H1 (cell line): ENCODE results near the gene ST6GALNAC3. TPM values are rescaled to one million over a fixed set of nuclear protein-coding genes. Genes with fewer than 3 reads are reported as not detected.

ENCODE experiments used
- CTCF ChIA-PET: fragments of 300-600 bp; sonication (Branson Sonifier 250); formaldehyde crosslinking; loops from one replicate; lab custom pipeline; 2021; ENCODE audit not compliant: partially characterized antibody; lab: Charles Lee
- POLR2A ChIA-PET: fragments of 300-600 bp; sonication (Branson Sonifier 250); formaldehyde crosslinking; loops from one replicate; lab custom pipeline; 2021; ENCODE audit warnings: inconsistent platforms; ENCODE audit not compliant: partially characterized antibody; lab: Charles Lee
- DNase-seq, 2 experiments: peaks; one replicate each; pipeline versions ENCODE4 v3.0.0 to v3.0.0-alpha.2; 2010 to 2022; ENCODE audit warnings: low spot score in 2 of 2, low read depth in 1 of 2, mixed read lengths in 1 of 2
- FAIRE-seq: peaks from 2 replicates; lab custom pipeline; 2011; peaks lifted over from hg19 to GRCh38; lab: Jason Lieb, UNC
- H2AFZ ChIP-seq: 2 replicates; pipeline ENCODE4 v1.8.1; 2012; ENCODE audit warnings: low read length, inconsistent platforms
- H2AK5ac ChIP-seq: 2 replicates; pipeline ENCODE4 v1.6.1; 2013; ENCODE audit warnings: low read depth, low read length
- H2BK120ac ChIP-seq: replicated peaks from 2 replicates; pipeline ENCODE3; 2013; ENCODE audit warnings: low read depth, low read length, inconsistent platforms
- H2BK12ac ChIP-seq: 2 replicates; pipeline ENCODE4 v1.6.1; 2013; ENCODE audit warnings: low read depth, low read length
- H2BK15ac ChIP-seq: 2 replicates; pipeline ENCODE4 v1.6.1; 2013; ENCODE audit warnings: low read length
- H2BK20ac ChIP-seq: 2 replicates; pipeline ENCODE4 v1.6.1; 2013; ENCODE audit warnings: low read length
- H2BK5ac ChIP-seq: 2 replicates; pipeline ENCODE4 v1.6.1; 2013; ENCODE audit warnings: low read depth, low read length
- H3K14ac ChIP-seq: 2 replicates; pipeline ENCODE4 v1.6.1; 2013; ENCODE audit warnings: inconsistent platforms; ENCODE audit not compliant: insufficient read length
- H3K18ac ChIP-seq: 2 replicates; pipeline ENCODE4 v1.6.1; 2013; ENCODE audit warnings: low read length; ENCODE audit errors: extremely low read depth
- H3K23ac ChIP-seq: 2 replicates; pipeline ENCODE4 v1.6.1; 2013; ENCODE audit warnings: inconsistent platforms; ENCODE audit not compliant: insufficient read length
- H3K23me2 ChIP-seq: 2 replicates; pipeline ENCODE4 v1.6.1; 2013; ENCODE audit warnings: low read depth, low read length
- H3K27ac ChIP-seq: 2 replicates; pipeline ENCODE4 v1.6.1; 2011; ENCODE audit warnings: low read depth, low read length, inconsistent platforms
- H3K27me3 ChIP-seq, 4 experiments: replicated peaks in 1 of 4; 1 replicate in 1 of 4; 2 replicates in 3 of 4; pipeline versions ENCODE4 v1.6.1 to v1.8.1; 2011 to 2013; ENCODE audit warnings: low read length in 3 of 4, mild to moderate bottlenecking in 3 of 4, inconsistent platforms in 2 of 4, mixed read lengths in 2 of 4, moderate library complexity in 1 of 4; ENCODE audit not compliant: control insufficient read depth in 3 of 4, insufficient read depth in 3 of 4; ENCODE audit errors: extremely low read depth in 1 of 4
- H3K36me3 ChIP-seq, 4 experiments: 2 replicates each; pipeline versions ENCODE4 v1.6.1 to v1.8.1; 2011 to 2013; ENCODE audit warnings: mild to moderate bottlenecking in 4 of 4, low read length in 3 of 4, moderate library complexity in 2 of 4, control low read depth in 1 of 4, inconsistent platforms in 1 of 4; ENCODE audit not compliant: insufficient read depth in 4 of 4, control insufficient read depth in 2 of 4
- H3K4ac ChIP-seq: replicated peaks from 2 replicates; pipeline ENCODE3; 2013; ENCODE audit warnings: low read length, low read depth, mixed read lengths, inconsistent platforms; ENCODE audit not compliant: insufficient read length
- H3K4me1 ChIP-seq, 4 experiments: replicated peaks in 1 of 4; 1 replicate in 1 of 4; 2 replicates in 3 of 4; pipeline versions ENCODE4 v1.6.1 to v1.8.1; 2011 to 2013; ENCODE audit warnings: low read length in 3 of 4, inconsistent platforms in 2 of 4, mixed read lengths in 1 of 4; ENCODE audit not compliant: insufficient read depth in 4 of 4, control insufficient read depth in 3 of 4
- H3K4me2 ChIP-seq, 2 experiments: 2 replicates each; pipeline versions ENCODE4 v1.6.1 to v1.8.1; 2011 to 2013; ENCODE audit warnings: low read depth in 2 of 2, low read length in 2 of 2, control low read depth in 1 of 2, inconsistent platforms in 1 of 2, mild to moderate bottlenecking in 1 of 2; ENCODE audit not compliant: insufficient read depth in 1 of 2
- H3K4me3 ChIP-seq, 4 experiments: fragments of 200-600, 300-600 bp in 1 of 4; sonication (generic), shearing (Covaris generic), sonication (Bioruptor Twin) in 1 of 4; 2 replicates each; pipeline versions ENCODE4 v1.5.1 to v1.8.1; 2011 to 2016; ENCODE audit warnings: low read length in 4 of 4, low read depth in 3 of 4, control low read depth in 2 of 4, inconsistent platforms in 2 of 4, mild to moderate bottlenecking in 2 of 4, mixed read lengths in 1 of 4, moderate library complexity in 1 of 4; ENCODE audit not compliant: insufficient read depth in 2 of 4; ENCODE audit errors: extremely low read depth in 1 of 4
- H3K56ac ChIP-seq: replicated peaks from 2 replicates; pipeline ENCODE3; 2013; ENCODE audit warnings: low read depth, mild to moderate bottlenecking, mixed read lengths, low read length, inconsistent platforms; ENCODE audit not compliant: insufficient read length
- H3K79me1 ChIP-seq: 2 replicates; pipeline ENCODE4 v1.6.1; 2013; ENCODE audit warnings: low read depth, low read length, control low read depth
- H3K79me2 ChIP-seq, 2 experiments: 2 replicates each; pipeline versions ENCODE4 v1.6.1 to v1.8.1; 2012 to 2013; ENCODE audit warnings: low read length in 2 of 2, mild to moderate bottlenecking in 2 of 2, inconsistent platforms in 1 of 2; ENCODE audit not compliant: insufficient read depth in 2 of 2, control insufficient read depth in 1 of 2
- H3K9ac ChIP-seq, 4 experiments: replicated peaks in 1 of 4; 1 replicate in 1 of 4; 2 replicates in 3 of 4; pipeline versions ENCODE4 v1.6.1 to v1.8.1; 2011 to 2013; ENCODE audit warnings: low read depth in 3 of 4, low read length in 3 of 4, control low read depth in 2 of 4, mild to moderate bottlenecking in 2 of 4, moderate library complexity in 2 of 4, inconsistent platforms in 1 of 4; ENCODE audit errors: extremely low read depth in 1 of 4
- H3K9me3 ChIP-seq, 2 experiments: 2 replicates each; pipeline versions ENCODE4 v1.6.1 to v1.8.1; 2012 to 2013; ENCODE audit warnings: mild to moderate bottlenecking in 2 of 2, moderate library complexity in 2 of 2, control low read depth in 1 of 2, inconsistent platforms in 1 of 2, low read depth in 1 of 2, low read length in 1 of 2, mixed read lengths in 1 of 2; ENCODE audit not compliant: insufficient read depth in 2 of 2
- H4K20me1 ChIP-seq, 2 experiments: replicated peaks in 1 of 2; 2 replicates each; pipeline versions ENCODE3 to v1.8.1; 2011 to 2013; ENCODE audit warnings: inconsistent platforms in 2 of 2, low read length in 2 of 2, mild to moderate bottlenecking in 1 of 2; ENCODE audit not compliant: insufficient read depth in 2 of 2, control insufficient read depth in 1 of 2
- H4K5ac ChIP-seq: 2 replicates; pipeline ENCODE4 v1.6.1; 2013; ENCODE audit warnings: low read length, low read depth, mixed read lengths, inconsistent platforms; ENCODE audit not compliant: insufficient read length
- H4K8ac ChIP-seq: 2 replicates; pipeline ENCODE4 v1.8.0; 2013; ENCODE audit warnings: mild to moderate bottlenecking, moderate library complexity, low read length, inconsistent platforms; ENCODE audit not compliant: insufficient read depth; ENCODE audit errors: extremely low read depth
- H4K91ac ChIP-seq: replicated peaks from 2 replicates; pipeline ENCODE3; 2013; ENCODE audit warnings: low read length, mixed read lengths, inconsistent platforms; ENCODE audit not compliant: insufficient read length
- CHD1 ChIP-seq: IDR thresholded peaks from 2 replicates; pipeline ENCODE4 v1.6.1; 2012; ENCODE audit warnings: low read depth, low read length, improper control_type of control experiment
- HDAC6 ChIP-seq: IDR thresholded peaks from one replicate; pipeline ENCODE4 v1.7.1; 2012; ENCODE audit warnings: low read depth, mild to moderate bottlenecking, inconsistent platforms, low read length, moderate library complexity
- JUN ChIP-seq: IDR thresholded peaks from 2 replicates; pipeline ENCODE4 v1.6.1; 2011; ENCODE audit warnings: low read depth, mild to moderate bottlenecking, improper control_type of control experiment, low read length
- JUND ChIP-seq: IDR thresholded peaks from 2 replicates; pipeline ENCODE4 v1.6.1; 2011; ENCODE audit warnings: mild to moderate bottlenecking, improper control_type of control experiment, low read length
- KDM5A ChIP-seq: fragments of 200-600 bp; IDR thresholded peaks from 2 replicates; pipeline ENCODE4 v1.7.1; 2012; ENCODE audit warnings: mild to moderate bottlenecking, low read length, inconsistent platforms, mixed read lengths
- NRF1 ChIP-seq: IDR thresholded peaks from 2 replicates; pipeline ENCODE4 v1.6.1; 2011; ENCODE audit warnings: mild to moderate bottlenecking, low read depth, low read length, improper control_type of control experiment
- PHF8 ChIP-seq: fragments of 200-600 bp; sonication (generic); conservative IDR thresholded peaks from 2 replicates; pipeline ENCODE4 v1.7.1; 2012; ENCODE audit warnings: low read depth, mild to moderate bottlenecking, inconsistent platforms, low read length, moderate library complexity
- RAD21 ChIP-seq, 2 experiments: IDR thresholded peaks in 1 of 2; conservative IDR thresholded peaks in 1 of 2; 2 replicates each; pipeline ENCODE4 v1.6.1; 2011; ENCODE audit warnings: low read depth in 2 of 2, low read length in 2 of 2, improper control_type of control experiment in 1 of 2, inconsistent platforms in 1 of 2, mild to moderate bottlenecking in 1 of 2, moderate library complexity in 1 of 2
- RBBP5 ChIP-seq: IDR thresholded peaks from 2 replicates; pipeline ENCODE4 v1.7.1; 2012; ENCODE audit warnings: low read depth, mild to moderate bottlenecking, inconsistent platforms, low read length, moderate library complexity, borderline replicate concordance
- SIRT6 ChIP-seq: IDR thresholded peaks from one replicate; pipeline ENCODE4 v1.7.1; 2012; ENCODE audit warnings: low read length, inconsistent platforms
- SRF ChIP-seq: IDR thresholded peaks from 2 replicates; pipeline ENCODE4 v1.6.1; 2011; ENCODE audit warnings: mild to moderate bottlenecking, low read depth, low read length, moderate library complexity
- TEAD4 ChIP-seq: IDR thresholded peaks from 2 replicates; pipeline ENCODE4 v1.6.1; 2012; ENCODE audit warnings: low read depth, low read length, inconsistent platforms, mixed read lengths
- ZNF274 ChIP-seq: IDR thresholded peaks from 2 replicates; pipeline ENCODE4 v1.7.0; 2012; ENCODE audit warnings: low read length, borderline replicate concordance; ENCODE audit errors: extremely low read depth
- WGBS, 2 experiments: shearing (Covaris generic) in 1 of 2; methylation state at CpG; one replicate each; pipeline versions ENCODE4 v1.1.6 to v1.1.7; 2013 to 2015; ENCODE audit warnings: low lambda C conversion rate in 2 of 2, mixed read lengths in 2 of 2, inconsistent platforms in 1 of 2, low coverage in 1 of 2, missing lambda C conversion rate in 1 of 2; ENCODE audit not compliant: insufficient replicate concordance in 2 of 2, insufficient coverage in 1 of 2, insufficient read length in 1 of 2; ENCODE audit errors: extremely low coverage in 1 of 2, missing lambda C conversion rate in 1 of 2; 5-methylcytosine and 5-hydroxymethylcytosine counted together
- polyA plus RNA-seq, 7 experiments: library from polyadenylated mRNA; depleted of rRNA in 3 of 7; stranded (reverse) in 5 of 7; unstranded in 2 of 7; fragments of >200 nt in 5 of 7; fragments of 200-250 nt in 2 of 7; gene quantifications; 1 replicate in 5 of 7; 2 replicates in 1 of 7; 4 replicates in 1 of 7; pipeline versions ENCODE4 v1.2.1 to v1.2.3, GENCODE V29; 2011 to 2013; ENCODE audit warnings: missing spikeins in 2 of 7, mixed read lengths in 2 of 7
- total RNA-seq: library from RNA; stranded (reverse); fragmentation: NEBNext Ultra II Directional; extraction: Animal tissue kit (Norgen Biotek cat#: 25700); gene quantifications from 2 replicates; pipeline ENCODE4 v1.2.1, GENCODE V29; 2021
- TF ChIP-seq, protein P1 (sequence below): IDR thresholded peaks from 2 replicates; pipeline ENCODE4 v1.6.1; 2011; ENCODE audit warnings: low read length, improper control_type of control experiment

ST6GALNAC3 gene
- total and polyA plus RNA-seq, 2 of the 8 experiments (the other 6 are each of a cell fraction or from before 2014, with no cell fraction given): 4.9 to 19.0 TPM

DNA sequence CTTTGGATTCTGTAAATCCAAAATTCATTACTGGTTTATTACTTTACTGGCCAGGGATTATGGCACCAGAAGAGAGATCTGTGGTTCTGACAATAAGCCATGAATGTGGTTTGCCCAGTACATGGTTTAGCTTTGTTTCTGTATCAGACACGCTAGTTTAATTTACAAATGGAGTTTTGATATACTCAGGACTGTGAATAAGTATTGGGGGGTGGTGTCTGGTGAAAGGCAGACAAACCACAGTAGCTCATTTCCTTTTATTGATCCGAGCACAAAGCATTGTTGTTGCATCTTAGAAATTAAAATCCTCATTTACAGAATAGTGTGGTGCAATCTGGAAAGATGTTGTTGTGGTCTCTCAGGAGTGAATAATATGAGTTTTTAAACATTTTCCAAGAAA lies 96.0 kb downstream of the ST6GALNAC3 start:
- Histone ChIP-seq H3K36me3 (no peaks in the 10 kb centered on the region), H3K4me3 (no peak overlapping the region), H2BK15ac (no peak overlapping the region), H3K23ac (no peak overlapping the region), H4K8ac (no peak overlapping the region), H2BK120ac (no peak overlapping the region), H2BK20ac (no peak overlapping the region), H3K14ac (no peak overlapping the region), H3K4me1 (peaks cover 0 to 2% (median 0%) of the 10 kb centered on the region in 4 experiments; a peak in 1 of 7 replicates), H4K20me1 (no peaks in the 10 kb centered on the region), H2AFZ (no peak overlapping the region), H3K79me2 (peaks cover 0 to 7% of the 10 kb centered on the region in 2 experiments; a peak in 1 of 4 replicates), H3K4me2 (no peak overlapping the region), H3K18ac (no peak overlapping the region), H3K79me1 (no peaks in the 10 kb centered on the region), H3K56ac (no peak overlapping the region), H3K9me3 (no peaks in the 10 kb centered on the region), H3K27ac (no peak overlapping the region), H3K4ac (no peak overlapping the region), H3K27me3 (no peaks in the 10 kb centered on the region), H2AK5ac (no peak overlapping the region), H4K91ac (no peak overlapping the region), H2BK5ac (no peak overlapping the region), H3K23me2 (no peaks in the 10 kb centered on the region), H4K5ac (no peak overlapping the region), H3K9ac (no peak overlapping the region), H2BK12ac (no peak overlapping the region)
- no peak for FAIRE-seq
- DNase-seq: no peak
- WGBS, 2 experiments: 83% methylated on average over 2 of the region's 2 CpGs; no CpG with 5 or more reads in 1 of the 2 experiments
- CTCF ChIA-PET: interaction anchor here (0.9 to 3.2 kb wide), 3 partner anchors 16 to 161 kb away, joined by 3 to 22 read pairs (median 7); no protein-coding TSS in a partner anchor
- POLR2A ChIA-PET: no interaction called here
- TF ChIP-seq RAD21 (IDR thresholded peaks at IDR 0.05 in 1 of 2, conservative IDR thresholded peaks at IDR 0.05 in 1 of 2; ENCODE audit: low read depth in 2 of 2, low read length in 2 of 2): no peak
- no peak for TF ChIP-seq JUN
- no peak for TF ChIP-seq TEAD4
- no peak for TF ChIP-seq SRF
- no peak for TF ChIP-seq JUND
- TF ChIP-seq, protein P1, sequence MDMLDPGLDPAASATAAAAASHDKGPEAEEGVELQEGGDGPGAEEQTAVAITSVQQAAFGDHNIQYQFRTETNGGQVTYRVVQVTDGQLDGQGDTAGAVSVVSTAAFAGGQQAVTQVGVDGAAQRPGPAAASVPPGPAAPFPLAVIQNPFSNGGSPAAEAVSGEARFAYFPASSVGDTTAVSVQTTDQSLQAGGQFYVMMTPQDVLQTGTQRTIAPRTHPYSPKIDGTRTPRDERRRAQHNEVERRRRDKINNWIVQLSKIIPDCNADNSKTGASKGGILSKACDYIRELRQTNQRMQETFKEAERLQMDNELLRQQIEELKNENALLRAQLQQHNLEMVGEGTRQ: no peak
- no peak for TF ChIP-seq KDM5A
- TF ChIP-seq SIRT6: no peak
- no peak for TF ChIP-seq CHD1
- no peak for TF ChIP-seq ZNF274
- no peak for TF ChIP-seq HDAC6
- no peak for TF ChIP-seq RBBP5
- no peak for TF ChIP-seq NRF1
- no peak for TF ChIP-seq PHF8
